Measurements from ENCODE around the gene MACROD1. TPM values are rescaled to one million over a fixed set of nuclear protein-coding genes. Genes with fewer than 3 reads are reported as not detected.

The MACROD1 gene
- total and polyA plus RNA-seq, 10 of the 15 experiments (the other 5 are each of a cell fraction or from before 2014, with no cell fraction given), result 1.2 to 22.7 (median 11.3) TPM; not detected in 1

DNA sequence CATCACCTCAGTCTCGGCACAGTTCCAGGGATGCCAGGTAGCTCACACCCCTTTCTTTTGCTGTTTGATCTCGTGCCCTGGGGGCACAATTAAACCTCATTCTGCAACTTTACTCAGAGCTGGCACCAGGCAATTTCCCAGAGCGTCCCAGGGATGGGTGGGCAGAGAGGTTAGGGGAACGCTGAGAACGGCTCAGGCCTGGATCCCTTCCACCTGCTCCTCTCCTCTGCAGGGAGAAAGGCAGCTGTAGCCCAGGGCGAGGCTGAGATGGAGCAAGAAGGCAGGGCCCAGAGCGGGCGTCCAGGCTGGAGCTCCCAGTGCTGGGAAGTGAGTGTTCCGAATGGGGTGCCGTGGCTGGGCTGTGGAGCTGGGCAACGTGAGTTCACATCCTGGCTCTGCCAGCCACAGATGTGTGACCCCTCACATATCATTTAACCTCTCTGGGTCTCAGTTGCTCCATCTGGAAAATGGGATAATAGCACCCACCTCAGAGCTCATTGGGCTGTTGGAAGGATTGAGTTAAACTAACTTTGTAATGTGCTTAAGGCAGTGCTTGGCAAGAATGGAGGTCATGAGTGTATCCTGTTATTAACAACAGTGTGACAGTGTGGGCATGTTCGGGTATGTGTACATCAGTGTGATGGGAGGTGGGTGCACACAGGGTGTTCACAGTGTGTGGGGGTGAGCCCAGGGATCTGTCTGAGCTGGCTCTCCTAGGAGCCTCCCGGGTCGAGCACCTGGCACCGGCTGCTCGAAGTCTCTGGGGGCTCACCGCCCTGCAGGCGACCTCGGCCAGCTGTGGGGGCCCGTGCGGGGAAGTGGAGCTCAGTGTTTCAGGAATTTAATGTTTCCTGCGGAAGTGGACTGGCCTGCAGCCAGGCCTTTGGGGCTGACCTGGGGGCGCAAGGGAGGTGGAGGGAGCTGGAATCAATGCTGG lies 164.2 kb downstream of the MACROD1 start:
- BruUV-seq (replicated peaks), result no TSS peak
- intact Hi-C loops (cut with micrococcal nuclease; ENCODE audit: unreplicated experiment), result no loop called here
- no peak for TF ChIP-seq ZBTB33 (IDR thresholded peaks at IDR 0.05)
- no peak for TF ChIP-seq KDM1A (IDR thresholded peaks at IDR 0.05; ENCODE audit: borderline replicate concordance)
- TF ChIP-seq MEF2B (IDR thresholded peaks at IDR 0.05; ENCODE audit: partially characterized antibody, poor library complexity, severe bottlenecking), result no peak
- TF ChIP-seq NRF1 (conservative IDR thresholded peaks at IDR 0.05; ENCODE audit: low read depth, low read length), result no peak
- TF ChIP-seq CHD4 (IDR thresholded peaks at IDR 0.05), result no peak
- TF ChIP-seq EGR1 (IDR thresholded peaks at IDR 0.05; ENCODE audit: borderline replicate concordance in 1 of 2, low read depth in 2 of 2, low read length in 2 of 2), result no peak
- TF ChIP-seq ZNF207 (IDR thresholded peaks at IDR 0.05; ENCODE audit: borderline replicate concordance), result no peak
- no peak for TF ChIP-seq BCLAF1 (IDR thresholded peaks at IDR 0.05)
- no peak for TF ChIP-seq ZSCAN29 (IDR thresholded peaks at IDR 0.05)
- no peak for TF ChIP-seq ZNF24 (IDR thresholded peaks at IDR 0.05)
- TF ChIP-seq RFX5 (IDR thresholded peaks at IDR 0.05; ENCODE audit: low read depth, low read length), result no peak
- TF ChIP-seq E2F8 (IDR thresholded peaks at IDR 0.05; ENCODE audit: low read depth, partially characterized antibody), result no peak
- no peak for TF ChIP-seq GATAD2B (conservative IDR thresholded peaks at IDR 0.05; ENCODE audit: low read depth)
- TF ChIP-seq SMARCA5 (IDR thresholded peaks at IDR 0.05), result no peak
- no peak for TF ChIP-seq SMAD5 (IDR thresholded peaks at IDR 0.05; ENCODE audit: low read depth)

More for the DNA sequence above, 164.2 kb downstream of the MACROD1 start:
- RAD21 ChIA-PET (ENCODE audit: unreplicated experiment), result interaction anchor here (0.6 kb wide), 1 partner anchor 9 kb away, joined by 3 read pairs; no protein-coding TSS in a partner anchor
- H2AFZ ChIP-seq (ENCODE audit: control insufficient read depth, low read depth, low read length), result no peak overlapping the region
- no peak overlapping the region for H3K4me3 ChIP-seq
- no peak for FAIRE-seq
- SMC1A ChIA-PET (ENCODE audit: uncharacterized antibody, unreplicated experiment), result interaction anchor here (0.6 to 1.0 kb wide), 2 partner anchors 149 to 304 kb away, joined by 3 read pairs; no protein-coding TSS in a partner anchor
- H3K4me1 ChIP-seq (ENCODE audit: control insufficient read depth, insufficient read depth, low read length), result no peaks in the 10 kb centered on the region; the same call in 1 of the 2 replicates
- in situ Hi-C loops (cut with MboI), result loop anchor here (5.0 kb wide), 1 partner anchor 146 kb away; no protein-coding TSS in a partner anchor
- 45% methylated on average over 23 of the region's 23 CpGs for WGBS (ENCODE audit: insufficient coverage, insufficient replicate concordance, low lambda C conversion rate, missing lambda C conversion rate)
- no peaks in the 10 kb centered on the region; the same call in 1 of the 2 replicates for H4K20me1 ChIP-seq (ENCODE audit: control insufficient read depth, insufficient read depth)
- peaks cover 0 to 18% of the 10 kb centered on the region in 2 experiments; a peak in 3 of 4 replicates for H3K36me3 ChIP-seq (ENCODE audit: control insufficient read depth in 2 of 2, insufficient read depth in 2 of 2, low read length in 1 of 2)
- no peak for DNase-seq (ENCODE audit: low read depth, low spot score)
- POLR2A ChIA-PET, result no interaction called here
- no peak overlapping the region for H3K4me2 ChIP-seq (ENCODE audit: control insufficient read depth, insufficient read depth)
- H3K27ac ChIP-seq (ENCODE audit: control insufficient read depth, insufficient read depth), result no peak overlapping the region
- H3K79me2 ChIP-seq (ENCODE audit: control insufficient read depth, insufficient read depth, low read length), result no peaks in the 10 kb centered on the region
- no peaks in the 10 kb centered on the region for H3K9me3 ChIP-seq (replicated peaks; ENCODE audit: control insufficient read depth, insufficient read depth, low read length)
- CTCF ChIA-PET, result interaction anchor here (0.9 to 4.1 kb wide), 8 partner anchors 11 to 183 kb away, joined by 3 to 21 read pairs (median 4); no protein-coding TSS in a partner anchor
- no peak overlapping the region for H3K9ac ChIP-seq (ENCODE audit: control insufficient read depth, insufficient read depth, low read length)
- ATAC-seq, result no peak
- no peaks in the 10 kb centered on the region; a peak in 2 of 4 replicates for H3K27me3 ChIP-seq (replicated peaks in 1 of 2; ENCODE audit: control insufficient read depth in 2 of 2, insufficient read depth in 2 of 2, low read length in 1 of 2)

All from GM12878 (cell line).